ENCODE data around the gene CLBA1.

The CLBA1 gene

DNA sequence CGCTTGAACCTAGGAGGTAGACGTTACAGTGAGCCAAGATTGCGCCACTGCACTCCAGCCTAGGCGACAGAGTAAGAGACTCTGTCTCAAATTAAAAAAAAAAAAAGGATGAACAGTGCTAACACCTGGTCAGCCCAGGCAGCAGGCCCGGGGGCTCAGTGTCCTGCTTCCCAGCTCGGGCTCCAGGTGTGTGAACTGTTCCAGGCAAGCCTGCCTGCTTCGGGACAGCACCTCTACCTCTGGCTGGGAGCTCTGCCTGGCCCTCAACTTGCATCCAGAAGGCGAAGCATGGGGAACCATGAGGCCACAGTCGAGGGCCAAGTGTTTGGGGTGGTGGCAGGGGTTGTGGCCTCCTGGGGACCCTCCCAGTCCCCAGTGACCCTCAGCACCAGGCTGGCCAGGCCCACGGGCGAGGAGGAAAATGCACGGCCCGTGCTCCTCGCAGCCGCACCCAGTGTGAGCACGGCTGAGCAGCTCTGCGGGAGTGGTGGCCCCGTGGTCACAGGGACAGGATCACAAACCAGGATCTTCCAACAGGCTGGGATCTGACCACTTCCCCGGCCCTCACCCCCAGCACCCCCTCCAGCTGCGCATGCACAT is 19.8 kb downstream of the CLBA1 start:
- DNase-seq (ENCODE audit: low read depth), result no peak

- no peak for DNase-seq (ENCODE audit: low read depth)
Observed at GRCh38 chr14:105005929-105006830, 20.6 kb downstream of the CLBA1 start.

GRCh38 chr14:105006831-105007592 is 21.4 kb downstream of the CLBA1 start:
- no peak for DNase-seq (ENCODE audit: low read depth)

GRCh38 chr14:105007593-105008264 is 22.1 kb downstream of the CLBA1 start:
- DNase-seq (ENCODE audit: low read depth), result no peak

- DNase-seq (ENCODE audit: low read depth), result no peak
Observed at GRCh38 chr14:105010106-105010505, 24.5 kb downstream of the CLBA1 start.

DNA sequence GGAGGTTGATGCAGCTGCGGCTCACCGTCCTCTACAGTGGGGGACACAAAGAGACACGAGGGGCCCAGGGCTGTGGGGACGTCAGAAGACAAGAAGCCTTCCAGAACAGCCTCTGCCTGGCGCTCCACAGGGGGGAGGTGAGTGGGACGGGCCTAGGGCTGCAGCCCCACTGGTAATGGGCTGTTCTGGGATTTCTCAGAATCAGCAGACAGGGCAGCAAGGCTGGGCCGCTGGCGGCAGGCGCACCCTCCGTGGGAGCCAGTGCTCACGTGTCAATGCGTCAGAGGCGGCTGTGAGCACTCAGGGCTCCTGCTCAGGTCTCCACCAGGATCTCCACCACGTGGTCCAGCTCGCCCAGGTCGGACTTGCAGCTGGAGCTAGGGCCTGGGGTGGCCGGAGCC is 25.3 kb downstream of the CLBA1 start:
- no peak for DNase-seq (ENCODE audit: low read depth)

DNA sequence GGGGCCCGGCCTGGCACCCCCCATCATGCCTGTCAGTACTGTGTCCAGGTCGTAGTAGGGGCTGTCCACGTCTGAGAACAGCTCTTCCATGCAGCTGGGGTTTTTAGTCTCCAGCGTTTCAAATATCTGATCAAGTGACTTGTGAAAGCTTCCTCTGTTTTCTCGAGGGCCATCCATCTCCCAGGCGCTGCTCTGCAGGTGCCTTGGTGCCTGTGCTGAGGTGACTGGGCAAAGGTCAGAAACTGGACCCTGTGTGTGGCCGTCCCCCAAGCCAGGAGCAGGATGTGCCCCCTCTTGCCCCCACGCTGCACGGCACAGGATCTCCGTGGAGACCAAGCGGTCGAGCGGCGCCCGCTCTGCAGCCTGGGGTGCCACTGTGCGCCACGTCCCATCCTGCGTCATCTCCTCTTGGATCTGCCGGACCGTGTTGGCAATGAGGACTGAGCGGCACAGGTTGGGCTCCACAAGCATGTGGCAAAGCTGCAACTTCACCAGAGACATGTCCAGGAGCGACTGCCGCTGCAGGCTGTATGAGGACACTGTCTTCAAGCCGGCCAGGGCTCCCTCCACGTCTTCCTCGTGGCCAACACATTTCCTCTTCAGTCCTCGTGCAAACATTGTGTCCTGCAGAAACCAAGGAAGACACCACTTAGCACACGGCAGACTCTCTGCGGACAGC is 25.9 kb downstream of the CLBA1 start:
- no peak for DNase-seq (ENCODE audit: low read depth)

GRCh38 chr14:105012171-105012985 is 26.8 kb downstream of the CLBA1 start:
- DNase-seq (ENCODE audit: low read depth), result no peak

DNA sequence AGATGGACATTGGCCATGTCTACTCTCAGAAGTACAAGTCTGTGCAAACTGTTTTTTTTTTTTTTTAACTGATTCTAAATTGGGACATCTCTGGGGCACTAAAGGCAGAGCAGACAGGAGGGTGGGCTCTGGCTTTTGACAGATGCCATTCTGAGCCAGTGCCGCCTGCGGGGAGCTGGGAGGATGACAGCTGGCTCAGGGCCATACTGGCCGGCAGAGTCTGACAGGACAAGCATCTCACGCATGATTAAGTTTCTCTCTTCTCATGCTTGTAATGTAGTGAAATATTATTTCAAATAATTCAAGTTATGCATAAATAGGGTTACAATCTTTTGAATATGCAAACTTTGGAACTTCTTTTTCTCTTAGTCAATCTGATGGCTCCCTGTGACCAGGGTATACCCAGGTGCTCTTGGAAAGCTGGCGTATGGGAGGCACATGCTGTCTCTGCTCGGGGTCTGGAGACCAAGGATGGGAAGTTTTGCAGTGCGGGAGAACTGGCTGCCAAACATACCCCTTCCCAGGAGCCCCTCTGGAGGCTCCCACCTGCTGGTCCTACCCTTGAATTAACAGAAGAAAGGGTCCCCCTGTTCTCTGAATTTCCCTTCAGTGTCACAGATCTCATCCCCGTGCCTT is 27.7 kb downstream of the CLBA1 start:
- DNase-seq (ENCODE audit: low read depth), result no peak

DNA sequence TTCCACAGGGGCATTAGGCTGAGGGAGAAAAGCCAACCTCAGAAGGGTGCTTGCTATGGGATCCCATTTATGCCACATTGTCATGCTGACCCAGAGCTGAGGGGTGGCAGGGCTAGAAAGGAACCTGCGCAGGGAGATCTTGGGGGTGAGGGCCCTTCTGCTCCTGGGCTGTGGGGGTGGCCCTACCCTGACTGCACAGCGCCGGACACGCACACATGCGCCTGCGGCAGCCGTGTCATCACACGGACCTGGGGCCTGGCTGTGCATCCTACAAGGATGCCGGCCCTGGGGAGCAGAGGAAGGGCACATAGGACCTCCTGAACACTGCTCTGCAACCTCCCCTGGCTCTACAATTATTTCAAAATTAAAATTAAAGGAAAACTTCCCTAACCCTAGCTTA is 28.4 kb downstream of the CLBA1 start:
- DNase-seq (ENCODE audit: low read depth), result no peak

DNA sequence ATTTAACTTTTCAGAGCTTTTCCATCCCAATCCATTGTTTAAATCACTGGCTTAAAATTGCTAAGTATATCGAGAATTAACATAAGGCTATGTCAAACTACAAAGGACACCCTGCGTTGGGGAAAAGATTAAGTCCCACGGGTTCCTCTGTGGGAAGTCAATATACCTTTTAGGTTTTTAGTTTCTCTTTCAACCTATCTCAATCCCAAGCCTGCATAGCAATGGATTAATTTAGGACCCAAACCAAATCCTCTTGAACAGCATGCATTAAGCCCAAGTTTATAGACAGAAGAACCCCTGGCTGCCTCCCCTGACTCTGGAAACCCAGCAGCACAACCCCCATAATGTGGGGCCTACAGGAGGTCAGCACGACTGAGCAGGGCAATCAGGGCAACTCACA is 29.0 kb downstream of the CLBA1 start:
- no peak for DNase-seq (ENCODE audit: low read depth)

- no peak for DNase-seq (ENCODE audit: low read depth)
Observed at GRCh38 chr14:105015242-105015641, 29.7 kb downstream of the CLBA1 start.

GRCh38 chr14:105015905-105016304 is 30.3 kb downstream of the CLBA1 start:
- DNase-seq (ENCODE audit: low read depth), result no peak

- no peak for DNase-seq (ENCODE audit: low read depth)
Observed at GRCh38 chr14:105018414-105018813, 32.8 kb downstream of the CLBA1 start.

- peak; percentile 23 for DNase-seq (ENCODE audit: low read depth)
Observed at GRCh38 chr14:105019861-105020814, 34.5 kb downstream of the CLBA1 start.

DNA sequence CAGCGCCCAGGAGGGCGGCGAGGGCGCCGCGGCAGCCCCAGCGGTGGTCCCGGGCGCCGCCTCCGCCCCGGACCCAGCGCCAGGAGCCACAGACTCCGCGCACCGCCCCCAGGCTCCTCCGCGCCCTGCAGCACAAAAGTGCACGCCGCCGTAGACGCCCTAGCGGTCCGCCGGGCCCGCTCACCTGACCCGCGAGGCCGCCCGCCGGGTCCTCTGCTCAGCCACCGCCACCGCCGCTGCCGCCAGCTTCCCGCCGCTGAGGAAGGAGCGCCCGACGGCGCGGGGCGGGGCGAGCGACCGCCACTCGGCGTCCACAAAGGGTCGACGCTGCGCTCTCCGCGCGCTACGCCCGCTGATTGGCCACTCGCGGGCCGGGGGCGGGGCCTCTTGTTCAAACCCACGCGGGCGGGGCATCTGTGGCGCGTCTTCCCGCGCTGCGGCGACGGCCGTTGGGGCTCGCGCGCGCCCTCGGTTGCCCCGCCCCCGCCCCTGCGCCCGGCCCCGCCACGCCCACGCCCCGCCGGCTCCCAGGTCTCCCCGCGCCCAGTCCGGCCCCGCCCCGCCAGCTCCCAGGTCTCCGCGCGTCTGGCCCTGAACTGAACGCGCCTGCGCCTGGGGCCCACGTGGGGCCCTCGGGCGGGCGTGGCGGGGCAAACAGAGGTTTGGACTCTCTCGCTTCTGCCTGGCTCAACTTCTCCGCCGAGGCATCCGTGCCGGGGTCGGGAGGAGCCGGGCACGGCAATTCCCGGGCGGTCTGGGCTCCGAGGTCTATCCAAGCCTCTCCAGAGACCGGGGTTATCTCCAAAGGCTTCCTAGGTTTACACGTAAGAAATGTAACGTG is 35.4 kb downstream of the CLBA1 start, which contains the start of gene CDCA4:
Gene CDCA4 (minus strand): TSS at position 269 of the 841 bp plus-strand sequence. CDS start 9,154 bp downstream, outside the sequence.
- peak; percentile 91 for DNase-seq (ENCODE audit: low read depth)

DNA sequence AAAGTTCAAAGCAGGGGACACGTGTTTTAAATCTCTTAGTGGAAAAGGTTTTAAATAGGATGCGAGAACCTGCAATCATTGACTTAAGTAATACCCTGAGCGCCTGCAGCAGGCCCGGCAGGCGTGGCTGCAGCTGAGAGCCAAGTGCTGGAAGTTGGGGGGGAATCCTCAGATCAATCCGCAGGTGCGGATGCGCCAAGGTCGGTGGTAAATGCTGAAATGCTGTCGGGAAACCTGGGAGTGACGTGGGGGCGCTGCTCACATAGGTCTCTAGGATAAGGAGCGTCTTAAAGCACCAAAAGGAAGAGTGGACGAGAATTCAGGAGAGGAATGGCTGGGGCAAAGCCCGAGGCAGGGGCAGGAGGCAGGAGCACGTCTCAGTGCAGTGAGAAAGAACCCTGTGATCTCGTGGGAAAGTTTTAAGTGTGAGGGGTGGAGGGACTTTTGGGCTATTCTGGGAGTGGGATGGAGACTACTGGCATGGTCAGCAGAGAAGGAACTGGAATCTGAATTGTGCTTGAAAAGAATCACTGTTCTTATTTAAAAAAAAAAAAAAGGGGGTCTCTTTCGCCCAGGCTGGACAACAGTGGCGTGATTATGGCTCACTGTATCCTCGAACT is 36.2 kb downstream of the CLBA1 start:
- no peak for DNase-seq (ENCODE audit: low read depth)

DNA sequence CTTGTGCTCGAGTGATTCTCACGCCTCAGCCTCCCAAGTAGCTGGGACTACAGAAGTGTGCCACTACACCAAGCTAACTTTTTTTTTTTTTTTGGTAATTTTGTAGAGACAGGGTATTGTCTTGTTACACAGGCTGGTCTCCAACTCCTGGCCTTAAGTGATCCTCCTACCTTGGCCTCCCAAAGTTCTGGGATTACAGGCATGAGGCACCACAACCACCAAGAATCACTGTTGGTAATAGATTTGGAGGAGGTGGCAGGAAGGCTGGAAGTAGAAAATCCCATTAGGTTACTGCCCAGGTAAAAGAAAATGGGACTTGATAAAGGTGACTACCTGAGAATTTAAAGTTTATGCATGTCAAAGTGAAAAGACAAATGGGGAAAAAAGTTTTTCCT is 36.7 kb downstream of the CLBA1 start:
- DNase-seq (ENCODE audit: low read depth), result no peak
